ENCODE measurements around the gene HERC2. TPM values are rescaled to one million over a fixed set of nuclear protein-coding genes. Genes with fewer than 3 reads are reported as not detected.
A peak's percentile ranks its signal among the peaks of the same experiment; 100 is the strongest.
"Not testable (repeated sequence)": the region's sequence is repeated elsewhere in the genome, so short reads cannot be mapped to it uniquely, and the experiment has no call there.

The HERC2 gene
- total and polyA plus RNA-seq, 9 donors = 33.3 to 83.3 (median 48.9) TPM

GRCh38 chr15:28125673-28126651 is 196.0 kb downstream of the HERC2 start:
- TF ChIP-seq CTCF (IDR thresholded peaks at IDR 0.05) = peak; percentile 10 to 31 (median 18)
- TF ChIP-seq POLR2A (IDR thresholded peaks at IDR 0.05) = no peak
- H3K36me3 ChIP-seq = no peaks in the 10 kb centered on the region
- intact Hi-C loops (cut with DNase I) = no loop called here
- H3K4me1 ChIP-seq (ENCODE audit: insufficient read depth) = no peaks in the 10 kb centered on the region
- WGBS, 3 donors = 65 to 67% (median 66%) methylated on average over 17 of the region's 17 CpGs
- no peak overlapping the region for H3K27ac ChIP-seq
- H3K4me3 ChIP-seq = no peak overlapping the region
- H3K27me3 ChIP-seq = no peaks in the 10 kb centered on the region
- DNase-seq = no peak
- H3K9me3 ChIP-seq = no peaks in the 10 kb centered on the region

- no peak for DNase-seq
- Histone ChIP-seq H3K36me3 (no peaks in the 10 kb centered on the region), H3K9me3 (no peaks in the 10 kb centered on the region), H3K27me3 (no peaks in the 10 kb centered on the region), H3K4me1 (ENCODE audit: insufficient read depth) (no peaks in the 10 kb centered on the region), H3K4me3 (no peak overlapping the region), H3K27ac (no peak overlapping the region)
- WGBS, 3 donors = 90 to 92% (median 92%) methylated on average over 10 of the region's 10 CpGs
- TF ChIP-seq POLR2A (IDR thresholded peaks at IDR 0.05) (no peak), CTCF (IDR thresholded peaks at IDR 0.05) (no peak), EP300 (IDR thresholded peaks at IDR 0.05) (no peak)
- intact Hi-C loops (cut with DNase I) = no loop called here
These were observed 197.1 kb downstream of the HERC2 start for GRCh38 chr15:28124841-28125240.

GRCh38 chr15:28123408-28124023 is 198.5 kb downstream of the HERC2 start:
- Histone ChIP-seq H3K27me3 (no peaks in the 10 kb centered on the region), H3K4me1 (ENCODE audit: insufficient read depth) (no peaks in the 10 kb centered on the region), H3K36me3 (no peaks in the 10 kb centered on the region), H3K4me3 (no peak overlapping the region), H3K9me3 (no peaks in the 10 kb centered on the region), H3K27ac (no peak overlapping the region)
- 17 to 24% (median 22%) methylated on average over 6 of the region's 6 CpGs for WGBS, 3 donors
- intact Hi-C loops (cut with DNase I) = no loop called here
- peak in 4 of 5 donors; percentile 42 to 56 (median 47) for DNase-seq
- peak in 2 of 3 donors; percentile 16 to 22 for TF ChIP-seq CTCF (IDR thresholded peaks at IDR 0.05)
- no peak for TF ChIP-seq EP300 (IDR thresholded peaks at IDR 0.05)

- no peak for DNase-seq
- Histone ChIP-seq H3K9me3 (no peaks in the 10 kb centered on the region), H3K4me1 (ENCODE audit: insufficient read depth) (no peaks in the 10 kb centered on the region), H3K27me3 (no peaks in the 10 kb centered on the region), H3K4me3 (no peak overlapping the region), H3K27ac (no peak overlapping the region), H3K36me3 (no peaks in the 10 kb centered on the region)
- TF ChIP-seq CTCF (IDR thresholded peaks at IDR 0.05) = no peak
- no peak for TF ChIP-seq EP300 (IDR thresholded peaks at IDR 0.05)
- TF ChIP-seq POLR2A (IDR thresholded peaks at IDR 0.05) = no peak
- 86 to 87% (median 86%) methylated on average over 28 of the region's 28 CpGs for WGBS, 3 donors
- intact Hi-C loops (cut with DNase I) = no loop called here
These were observed 199.7 kb downstream of the HERC2 start for GRCh38 chr15:28122038-28122949.

- H3K36me3 ChIP-seq; H3K27ac ChIP-seq; intact Hi-C loops (cut with DNase I); H3K9me3 ChIP-seq; H3K4me3 ChIP-seq; H3K27me3 ChIP-seq; DNase-seq; H3K4me1 ChIP-seq (ENCODE audit: insufficient read depth): not testable (repeated sequence)
- WGBS, 3 donors = 95 to 97% (median 96%) methylated on average over 9 to 16 of the region's 16 CpGs
These were observed 200.4 kb downstream of the HERC2 start for GRCh38 chr15:28121577-28121976.

Measured in ovary (tissue), 9 donors.